Peyer's patch (tissue), 4 donors: Measurements from ENCODE around the gene ZFP57.

Experiments used
- CTCF ChIP-seq, 6 experiments: fragments of 450-650 bp in 4 of 6; fragments of 200-600 bp in 2 of 6; sonication (generic) in 1 of 6; IDR thresholded peaks; one replicate each; pipeline ENCODE4 v1.5.1; 2017 to 2019; ENCODE audit warnings: antibody characterized with exemption in 6 of 6, mild to moderate bottlenecking in 3 of 6, moderate library complexity in 1 of 6
- POLR2A ChIP-seq, 2 donors: fragments of 450-650 bp; IDR thresholded peaks; one replicate each; pipeline ENCODE4 v1.5.1; 2017; ENCODE audit warnings: antibody characterized with exemption in 2 of 2, mild to moderate bottlenecking in 2 of 2, moderate library complexity in 2 of 2

- no peak for TF ChIP-seq CTCF (IDR thresholded peaks at IDR 0.05)
- no peak for TF ChIP-seq POLR2A (IDR thresholded peaks at IDR 0.05)
Measured at GRCh38 chr6:29726571-29727194, 45.7 kb upstream of the ZFP57 start.
